ENCODE results near the gene PGM2L1. TPM values are rescaled to one million over a fixed set of nuclear protein-coding genes. Genes with fewer than 3 reads are reported as not detected.
"Not testable (repeated sequence)": the region's sequence is repeated elsewhere in the genome, so short reads cannot be mapped to it uniquely, and the experiment has no call there.

PGM2L1 gene
- total RNA-seq, 1 experiment from 2014 or later = 9.5 TPM

- in situ Hi-C loops (cut with HindIII; ENCODE audit: low sequenced_read_pairs) = no loop called here
- no peak for DNase-seq (ENCODE audit: low spot score)
Measured at GRCh38 chr11:74354036-74354435, 44.2 kb downstream of the PGM2L1 start.

GRCh38 chr11:74347381-74347780 is 50.9 kb downstream of the PGM2L1 start:
- no peak for DNase-seq (ENCODE audit: low spot score)
- in situ Hi-C loops (cut with HindIII; ENCODE audit: low sequenced_read_pairs) = no loop called here

GRCh38 chr11:74345420-74345819 is 52.8 kb downstream of the PGM2L1 start:
- in situ Hi-C loops (cut with HindIII; ENCODE audit: low sequenced_read_pairs) = no loop called here
- no peak for DNase-seq (ENCODE audit: low spot score)

GRCh38 chr11:74341921-74342320 is 56.3 kb downstream of the PGM2L1 start:
- DNase-seq (ENCODE audit: low spot score) = no peak
- in situ Hi-C loops (cut with HindIII; ENCODE audit: low sequenced_read_pairs) = no loop called here

- no peak for DNase-seq (ENCODE audit: low spot score)
- in situ Hi-C loops (cut with HindIII; ENCODE audit: low sequenced_read_pairs) = no loop called here
Measured at GRCh38 chr11:74339619-74340018, 58.6 kb downstream of the PGM2L1 start.

- in situ Hi-C loops (cut with HindIII; ENCODE audit: low sequenced_read_pairs) = no loop called here
Measured at GRCh38 chr11:74338963-74339362, 59.3 kb downstream of the PGM2L1 start.

GRCh38 chr11:74333193-74333592 is 65.0 kb downstream of the PGM2L1 start:
- DNase-seq (ENCODE audit: low spot score) = no peak
- in situ Hi-C loops (cut with HindIII; ENCODE audit: low sequenced_read_pairs) = no loop called here

More at GRCh38 chr11:74338963-74339362, 59.3 kb downstream of the PGM2L1 start:
- no peak for DNase-seq (ENCODE audit: low spot score)

- DNase-seq (ENCODE audit: low spot score) = no peak
- in situ Hi-C loops (cut with HindIII; ENCODE audit: low sequenced_read_pairs) = no loop called here
Measured at GRCh38 chr11:74332291-74332690, 65.9 kb downstream of the PGM2L1 start.

GRCh38 chr11:74331000-74331399 is 67.2 kb downstream of the PGM2L1 start:
- DNase-seq (ENCODE audit: low spot score); in situ Hi-C loops (cut with HindIII; ENCODE audit: low sequenced_read_pairs): not testable (repeated sequence)

- DNase-seq (ENCODE audit: low spot score) = no peak
Measured at GRCh38 chr11:74330075-74330858, 68.0 kb downstream of the PGM2L1 start.

GRCh38 chr11:74327076-74327475 is 71.2 kb downstream of the PGM2L1 start:
- in situ Hi-C loops (cut with HindIII; ENCODE audit: low sequenced_read_pairs) = no loop called here

More at GRCh38 chr11:74330075-74330858, 68.0 kb downstream of the PGM2L1 start:
- in situ Hi-C loops (cut with HindIII; ENCODE audit: low sequenced_read_pairs) = no loop called here

GRCh38 chr11:74326665-74327064 is 71.6 kb downstream of the PGM2L1 start:
- in situ Hi-C loops (cut with HindIII; ENCODE audit: low sequenced_read_pairs) = no loop called here
- no peak for DNase-seq (ENCODE audit: low spot score)

More at GRCh38 chr11:74327076-74327475, 71.2 kb downstream of the PGM2L1 start:
- DNase-seq (ENCODE audit: low spot score) = no peak

GRCh38 chr11:74325649-74326645 is 72.3 kb downstream of the PGM2L1 start:
- DNase-seq (ENCODE audit: low spot score) = peak; percentile 99
- in situ Hi-C loops (cut with HindIII; ENCODE audit: low sequenced_read_pairs) = no loop called here

GRCh38 chr11:74322667-74323066 is 75.6 kb downstream of the PGM2L1 start:
- in situ Hi-C loops (cut with HindIII; ENCODE audit: low sequenced_read_pairs) = no loop called here
- peak; percentile 51 for DNase-seq (ENCODE audit: low spot score)

- in situ Hi-C loops (cut with HindIII; ENCODE audit: low sequenced_read_pairs) = no loop called here
- peak; percentile 73 for DNase-seq (ENCODE audit: low spot score)
Measured at GRCh38 chr11:74321487-74322188, 76.6 kb downstream of the PGM2L1 start.

GRCh38 chr11:74320538-74320937 is 77.7 kb downstream of the PGM2L1 start:
- in situ Hi-C loops (cut with HindIII; ENCODE audit: low sequenced_read_pairs) = no loop called here
- no peak for DNase-seq (ENCODE audit: low spot score)

- in situ Hi-C loops (cut with HindIII; ENCODE audit: low sequenced_read_pairs) = no loop called here
- no peak for DNase-seq (ENCODE audit: low spot score)
Measured at GRCh38 chr11:74319139-74319816, 79.0 kb downstream of the PGM2L1 start.

GRCh38 chr11:74318241-74318932 is 79.8 kb downstream of the PGM2L1 start:
- in situ Hi-C loops (cut with HindIII; ENCODE audit: low sequenced_read_pairs) = no loop called here
- no peak for DNase-seq (ENCODE audit: low spot score)
